HL-60/S4 treated with retinoic acid at 250 ng/mL for 4 days and 3 days (cell line): Measurements from ENCODE around the gene CASP10.

ENCODE experiments used
- in situ Hi-C: fragments of 300-500 bp; cut with MboI; formaldehyde crosslinking; loops from 2 replicates; pipeline ENCODE4 v1.7.0; 2022; ENCODE audit warnings: low sequenced_read_pairs

Gene CASP10

DNA sequence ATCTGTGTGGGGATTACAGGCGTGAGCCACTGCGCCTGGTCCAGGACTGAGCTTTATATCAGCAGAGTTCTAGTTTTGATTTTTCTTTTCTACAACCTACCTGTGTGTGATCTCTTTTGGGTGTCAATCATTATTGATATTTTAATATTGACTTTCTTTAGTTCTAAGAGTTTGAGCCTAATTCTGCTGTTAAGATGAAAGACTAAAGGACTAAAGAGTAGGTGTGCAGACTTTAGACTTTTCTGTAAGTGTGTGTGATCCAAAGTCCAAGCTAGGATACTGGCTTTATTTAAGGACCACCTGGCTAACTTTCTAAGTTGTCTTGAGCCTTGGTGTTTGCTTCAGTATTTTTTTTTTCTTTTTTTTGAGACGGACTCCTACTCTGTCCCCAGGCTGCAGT, 12.4 kb downstream of the CASP10 start:
- in situ Hi-C loops = no loop called here

DNA sequence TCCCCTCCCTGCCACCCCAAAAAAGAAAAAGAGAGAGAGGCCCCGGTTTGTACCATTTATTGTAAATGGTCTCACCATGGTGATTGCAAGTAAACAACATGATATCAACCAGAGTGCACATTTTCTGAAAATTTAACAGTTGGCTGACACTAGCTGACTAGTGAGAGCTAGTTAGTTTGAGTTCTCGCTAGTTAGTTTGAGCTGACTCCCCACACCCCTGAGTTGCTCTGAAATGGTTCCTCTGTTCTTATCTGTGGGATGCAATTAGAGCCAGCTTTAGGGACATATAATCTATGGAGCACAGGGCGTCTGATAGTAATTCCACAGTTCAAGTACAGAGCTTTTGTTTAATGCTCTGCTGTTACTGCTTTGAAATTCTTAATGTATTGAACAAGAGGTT, 13.1 kb downstream of the CASP10 start:
- in situ Hi-C loops = no loop called here

DNA sequence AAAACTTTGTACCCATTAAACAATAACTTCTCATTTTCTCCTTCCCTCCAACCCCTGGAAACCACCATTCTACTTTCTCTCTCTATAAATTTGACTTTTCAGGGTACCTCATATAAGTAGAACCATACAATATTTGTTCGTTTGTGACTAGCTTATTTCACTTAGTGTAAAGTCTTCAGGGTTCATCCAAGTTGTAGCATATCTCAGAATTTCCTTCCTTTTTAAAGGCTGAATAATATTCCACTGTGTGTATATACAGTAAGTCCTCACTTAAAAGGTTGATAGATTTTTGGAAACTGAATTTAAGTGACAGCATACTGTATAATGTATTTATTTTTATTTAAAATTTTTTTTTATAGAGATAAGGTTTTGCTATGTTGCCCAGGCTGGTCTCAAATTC, 13.9 kb downstream of the CASP10 start:
- in situ Hi-C loops = no loop called here

DNA sequence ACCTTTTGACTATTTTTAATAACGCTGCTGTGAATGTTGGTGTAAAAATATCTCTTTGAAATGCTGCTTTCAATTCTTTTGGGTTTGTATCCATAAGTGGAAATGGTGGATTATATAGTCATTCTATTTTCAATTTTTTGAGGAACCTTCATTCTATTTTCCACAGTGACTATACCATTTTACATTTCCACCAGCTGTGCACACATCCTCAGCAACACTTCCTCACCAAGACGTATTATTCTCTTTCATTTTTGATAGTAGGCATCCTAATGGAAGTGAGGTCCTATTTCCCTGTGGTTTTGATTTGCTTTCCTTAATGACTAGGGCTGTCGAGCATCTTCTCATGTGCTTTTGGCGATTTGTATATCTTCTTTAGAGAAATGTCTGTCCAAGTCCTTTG, 14.8 kb downstream of the CASP10 start:
- in situ Hi-C loops = no loop called here

DNA sequence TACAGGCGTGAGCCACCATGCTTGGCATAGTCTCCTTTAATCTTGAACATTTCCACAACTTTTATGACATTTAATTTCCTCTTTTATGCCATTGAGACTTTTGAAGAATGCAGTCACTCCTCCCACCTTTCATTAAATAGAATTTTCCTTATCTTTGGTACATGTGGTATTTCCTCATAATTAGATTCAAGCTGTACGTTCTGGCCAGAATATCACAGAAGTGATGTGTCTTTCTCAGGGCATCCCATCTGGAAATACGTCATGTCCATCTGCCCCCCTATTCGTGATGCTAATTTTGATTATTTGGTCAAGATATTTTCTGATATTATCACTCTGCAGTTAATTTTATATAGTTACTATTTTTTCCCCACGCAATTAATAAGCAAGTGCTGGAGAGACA, 16.9 kb downstream of the CASP10 start:
- in situ Hi-C loops = no loop called here

DNA sequence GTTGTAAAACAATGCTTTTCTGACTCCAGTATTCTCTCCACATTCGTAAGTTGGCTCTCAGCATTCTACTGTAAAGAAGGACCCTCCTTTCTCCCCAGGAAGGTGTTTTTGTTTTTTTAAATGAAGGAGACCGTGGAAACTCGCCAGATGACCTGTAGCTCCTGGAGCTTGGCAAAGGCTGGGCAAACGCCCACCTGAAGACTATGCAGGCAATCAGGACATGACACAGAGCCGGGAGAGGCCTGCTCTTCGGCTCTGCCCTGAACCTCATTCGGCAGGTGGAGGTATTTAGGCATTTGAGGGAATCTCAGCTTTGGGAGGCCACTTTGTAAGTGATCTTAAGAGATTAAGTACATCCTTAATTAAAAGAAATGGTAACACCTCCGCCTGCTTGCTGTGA, 17.4 kb downstream of the CASP10 start:
- in situ Hi-C loops = no loop called here

DNA sequence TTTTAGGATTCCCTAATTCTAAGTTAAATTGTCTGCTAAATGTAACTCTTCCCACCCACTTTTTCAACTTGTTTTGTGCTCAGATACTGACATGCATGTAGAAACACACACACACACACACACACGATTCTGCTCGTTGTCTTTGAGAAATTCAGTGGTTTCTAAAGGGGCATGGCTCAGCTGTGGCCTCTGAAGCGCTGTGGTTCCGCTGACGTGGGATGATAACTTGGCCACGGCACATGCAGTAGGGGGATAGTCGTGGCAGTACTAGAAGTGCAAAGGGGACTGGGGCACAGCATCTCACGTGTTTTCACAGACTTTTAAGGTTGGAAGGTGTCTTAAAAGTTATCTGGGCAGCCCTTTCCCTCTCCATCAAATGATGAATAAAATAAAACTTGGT, 18.4 kb downstream of the CASP10 start:
- in situ Hi-C loops = no loop called here

DNA sequence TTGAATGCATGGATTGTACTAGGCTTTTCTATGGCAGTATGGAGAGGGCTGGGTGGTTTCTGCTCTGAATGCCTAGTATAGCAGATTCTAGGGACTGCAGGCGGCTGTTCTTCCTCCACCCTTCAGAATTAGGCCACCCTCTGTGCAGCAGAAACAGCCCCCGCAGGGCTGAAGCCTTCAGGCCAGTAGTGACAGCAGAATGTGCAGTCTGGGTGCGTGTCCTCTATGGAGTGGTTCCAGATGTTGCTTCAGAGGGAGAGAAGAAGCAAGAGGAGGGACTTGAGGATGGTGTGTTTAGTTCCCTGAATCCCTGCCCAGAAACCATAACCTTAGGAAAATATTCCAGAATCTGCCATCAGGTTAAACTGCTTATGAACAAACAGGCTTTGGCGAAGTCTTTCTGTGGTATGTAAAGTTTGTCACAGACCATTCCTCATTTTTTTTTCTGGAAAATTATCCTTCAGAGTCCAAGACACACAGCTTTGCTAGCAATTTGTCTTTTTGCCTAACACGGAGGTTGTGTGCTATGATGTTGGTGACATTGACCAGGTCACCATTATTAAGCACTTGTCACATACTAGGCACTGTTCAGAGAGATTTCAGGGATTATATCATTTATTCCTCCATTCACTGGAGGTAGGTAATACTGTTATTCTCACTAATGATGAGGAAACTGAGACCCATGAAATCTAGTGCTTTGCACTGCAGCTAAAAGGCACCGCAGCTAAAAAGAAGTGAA, 21.1 kb downstream of the CASP10 start:
- in situ Hi-C loops = no loop called here

DNA sequence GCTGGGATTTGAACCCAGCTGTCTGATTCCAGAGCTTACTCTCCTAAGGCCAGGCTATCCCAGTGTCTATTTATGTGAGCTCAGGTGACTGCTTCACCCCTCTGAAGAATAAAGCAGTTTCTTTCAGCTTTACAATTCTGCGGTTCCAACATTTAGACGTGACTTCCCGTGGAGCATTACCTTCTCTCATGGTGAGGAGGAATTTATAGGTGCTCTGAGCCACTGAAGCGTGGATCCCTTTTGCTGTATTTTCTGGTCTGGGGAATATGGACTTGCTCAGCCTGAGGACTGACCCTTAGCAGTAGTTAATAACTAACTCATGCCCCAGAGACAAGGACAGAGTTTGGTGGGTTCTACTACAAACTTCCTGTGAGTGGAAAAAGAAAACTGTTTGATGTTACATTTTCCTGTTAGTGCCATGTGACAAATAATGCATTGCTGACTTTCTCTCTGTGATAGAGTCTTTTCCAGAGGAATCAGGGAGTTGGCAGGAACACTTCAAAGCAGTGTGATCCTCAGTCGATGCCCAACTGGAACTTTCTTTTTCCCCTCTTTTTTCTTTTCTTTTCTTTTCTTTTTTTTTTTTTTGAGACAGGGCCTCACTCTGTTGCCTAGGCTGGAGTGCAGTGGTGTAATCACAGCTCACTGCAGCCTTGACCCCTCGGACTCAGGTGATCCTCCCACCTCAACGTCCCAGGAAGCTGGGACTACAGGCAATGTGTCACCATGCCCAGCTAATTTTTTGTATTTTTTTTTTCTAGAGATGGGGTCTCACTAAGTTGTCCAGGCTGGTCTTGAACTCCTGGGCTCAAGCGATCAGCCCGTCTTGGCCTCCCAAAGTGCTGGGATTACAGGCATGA, 21.9 kb downstream of the CASP10 start:
- in situ Hi-C loops = no loop called here

DNA sequence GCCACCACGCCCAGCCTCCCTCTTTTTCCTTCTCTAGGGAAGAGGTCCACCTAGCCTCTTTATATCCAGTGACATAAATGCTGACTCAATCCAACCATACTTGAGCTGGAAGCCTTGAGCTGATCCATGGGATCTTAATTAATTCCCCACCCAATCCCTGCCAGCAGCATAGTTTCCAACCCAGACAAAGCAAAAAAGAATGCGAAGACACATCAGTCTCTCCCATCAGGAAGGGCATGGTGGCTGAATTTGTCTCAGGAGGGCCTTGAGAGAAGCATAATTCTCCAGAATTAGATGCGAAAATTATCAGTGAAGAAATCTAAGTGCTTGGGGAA, 22.5 kb downstream of the CASP10 start:
- in situ Hi-C loops = no loop called here

DNA sequence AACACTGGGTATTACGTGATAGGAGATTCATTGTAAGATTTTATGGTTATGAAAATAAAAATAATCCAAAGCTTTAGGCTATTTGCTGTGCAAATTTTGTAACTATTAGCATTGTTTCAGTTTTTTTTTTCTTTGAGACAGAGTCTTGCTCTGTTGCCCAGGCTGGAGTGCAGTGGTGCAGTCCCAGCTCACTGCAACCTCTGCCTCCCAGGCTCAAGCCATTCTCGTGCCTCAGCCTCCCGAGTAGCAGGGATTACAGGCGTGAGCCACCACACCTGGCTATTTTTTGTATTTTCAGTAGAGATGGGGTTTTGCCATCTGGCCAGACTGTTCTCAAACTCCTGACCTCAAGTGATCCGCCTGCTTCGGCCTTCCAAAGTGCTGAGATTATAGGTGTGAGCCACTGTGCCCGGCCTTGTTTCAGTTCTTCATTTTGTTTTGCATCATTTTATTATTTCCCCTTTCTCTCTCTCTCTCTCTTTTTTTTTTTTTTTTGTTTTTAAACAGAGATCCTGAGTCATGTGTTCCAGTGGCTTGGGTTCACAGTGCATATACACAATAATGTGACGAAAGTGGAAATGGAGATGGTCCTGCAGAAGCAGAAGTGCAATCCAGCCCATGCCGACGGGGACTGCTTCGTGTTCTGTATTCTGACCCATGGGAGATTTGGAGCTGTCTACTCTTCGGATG, 25.8 kb downstream of the CASP10 start:
- in situ Hi-C loops = no loop called here

DNA sequence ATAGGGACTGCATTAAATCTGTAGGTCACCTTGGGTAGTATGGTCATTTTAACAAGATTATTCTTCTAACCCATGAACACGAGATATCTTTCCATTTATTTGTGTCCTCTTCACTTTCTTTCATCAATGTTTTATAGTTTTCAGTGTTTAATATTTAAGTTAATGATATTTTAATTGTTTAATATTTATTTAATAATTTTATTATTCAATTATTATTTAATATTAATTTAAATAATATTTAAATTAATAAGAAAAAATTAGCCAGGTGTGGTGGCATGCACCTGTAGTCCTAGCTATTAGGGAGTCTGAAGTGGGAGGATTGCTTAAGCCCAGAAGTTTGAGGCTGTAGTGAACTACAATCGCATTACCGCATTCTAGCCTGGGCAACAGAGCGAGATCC, 33.0 kb downstream of the CASP10 start:
- in situ Hi-C loops = no loop called here

DNA sequence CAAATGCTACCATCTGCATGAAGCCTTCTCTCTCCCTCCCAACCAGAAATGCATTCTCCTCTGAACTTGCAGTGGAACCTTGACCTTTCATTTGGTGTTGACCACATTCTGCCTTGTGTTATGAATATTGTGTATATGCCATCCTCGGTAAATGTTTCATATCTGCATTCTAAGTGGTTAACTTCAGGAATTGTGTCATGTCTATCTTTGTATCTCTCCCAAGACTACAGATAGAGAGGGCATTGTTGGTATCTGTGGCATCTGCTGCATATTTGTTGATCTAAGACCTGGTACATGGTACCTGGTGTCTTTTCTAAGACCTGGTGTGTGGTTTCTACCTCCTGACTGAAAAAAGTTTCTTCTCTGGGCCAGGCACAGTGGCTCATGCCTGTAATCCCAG, 34.0 kb downstream of the CASP10 start:
- in situ Hi-C loops = no loop called here

DNA sequence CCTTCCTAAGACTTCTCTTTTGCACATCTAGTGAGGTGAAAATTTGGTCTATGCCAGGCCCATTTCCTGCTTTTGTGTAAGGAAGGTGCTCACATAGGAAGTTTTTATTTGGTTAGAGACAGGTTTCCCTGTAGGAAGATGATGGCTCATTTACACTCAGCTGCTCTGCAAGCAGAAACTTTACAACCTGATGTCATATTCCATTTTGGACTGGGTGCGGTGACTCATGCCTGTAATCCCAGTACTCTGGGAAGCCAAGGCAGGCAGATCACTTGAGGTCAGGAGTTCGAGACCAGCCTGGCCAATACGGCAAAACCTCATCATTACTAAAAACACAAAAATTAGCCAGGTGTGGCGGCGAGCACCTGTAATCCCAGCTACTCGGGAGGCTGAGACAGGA, 35.8 kb downstream of the CASP10 start:
- in situ Hi-C loops = no loop called here

DNA sequence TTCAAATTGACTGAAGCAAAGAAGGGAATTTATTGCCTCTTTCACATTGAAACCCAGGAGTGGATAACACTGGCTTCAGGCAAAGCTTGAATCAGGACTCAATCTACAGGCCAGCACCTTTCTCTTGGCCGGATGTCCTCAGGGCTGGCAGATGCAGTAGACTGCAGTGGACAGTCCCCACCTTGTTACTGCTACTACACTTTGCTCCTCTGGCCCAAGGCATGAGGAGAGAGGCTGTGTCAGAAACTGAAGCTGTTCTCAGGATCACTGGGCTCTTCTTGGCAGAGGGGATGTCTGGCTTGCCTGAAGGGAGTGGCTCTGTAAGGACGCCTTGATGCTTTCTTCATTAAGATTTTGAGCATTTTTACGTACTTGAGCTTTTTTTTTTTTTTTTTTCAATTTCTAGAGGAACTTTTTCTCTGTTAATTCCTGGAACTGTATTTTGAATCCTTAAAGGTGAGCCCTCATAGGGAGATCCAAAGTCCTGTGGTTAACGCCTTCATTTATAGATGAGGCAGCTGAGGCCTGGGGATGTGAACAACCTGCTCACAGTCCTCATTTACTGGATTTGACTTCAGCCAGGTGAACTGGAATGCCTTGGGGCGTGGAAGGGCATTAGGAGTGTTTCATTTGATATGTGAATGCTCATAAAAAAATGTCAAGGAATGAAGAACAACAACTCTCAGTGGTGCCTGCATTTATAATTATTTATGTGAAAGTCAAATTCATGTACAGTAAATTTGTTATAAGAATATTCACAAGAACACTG, 36.6 kb downstream of the CASP10 start:
- in situ Hi-C loops = no loop called here

DNA sequence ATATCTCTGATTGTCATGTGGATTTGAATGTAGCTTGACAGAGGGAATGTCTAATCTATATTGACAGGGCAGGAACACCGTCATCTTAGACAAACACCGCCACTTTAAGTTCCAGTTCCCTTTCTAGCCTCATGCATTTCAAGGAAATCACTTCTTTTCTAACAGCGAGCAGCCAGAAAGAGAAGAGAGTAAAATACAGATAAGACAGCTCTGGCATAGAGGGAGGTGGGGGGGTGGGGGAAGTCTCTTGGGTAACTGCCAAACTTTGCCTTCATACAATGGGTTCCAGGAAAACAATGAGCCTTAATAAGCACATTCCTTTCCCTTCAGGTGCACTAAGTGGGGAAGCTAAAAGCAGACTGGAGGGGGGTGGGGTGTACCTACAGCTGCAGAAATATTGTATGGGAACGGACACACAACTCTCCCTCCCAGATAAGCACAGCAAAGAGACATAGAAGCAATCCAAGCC, 37.2 kb downstream of the CASP10 start:
- in situ Hi-C loops = no loop called here

DNA sequence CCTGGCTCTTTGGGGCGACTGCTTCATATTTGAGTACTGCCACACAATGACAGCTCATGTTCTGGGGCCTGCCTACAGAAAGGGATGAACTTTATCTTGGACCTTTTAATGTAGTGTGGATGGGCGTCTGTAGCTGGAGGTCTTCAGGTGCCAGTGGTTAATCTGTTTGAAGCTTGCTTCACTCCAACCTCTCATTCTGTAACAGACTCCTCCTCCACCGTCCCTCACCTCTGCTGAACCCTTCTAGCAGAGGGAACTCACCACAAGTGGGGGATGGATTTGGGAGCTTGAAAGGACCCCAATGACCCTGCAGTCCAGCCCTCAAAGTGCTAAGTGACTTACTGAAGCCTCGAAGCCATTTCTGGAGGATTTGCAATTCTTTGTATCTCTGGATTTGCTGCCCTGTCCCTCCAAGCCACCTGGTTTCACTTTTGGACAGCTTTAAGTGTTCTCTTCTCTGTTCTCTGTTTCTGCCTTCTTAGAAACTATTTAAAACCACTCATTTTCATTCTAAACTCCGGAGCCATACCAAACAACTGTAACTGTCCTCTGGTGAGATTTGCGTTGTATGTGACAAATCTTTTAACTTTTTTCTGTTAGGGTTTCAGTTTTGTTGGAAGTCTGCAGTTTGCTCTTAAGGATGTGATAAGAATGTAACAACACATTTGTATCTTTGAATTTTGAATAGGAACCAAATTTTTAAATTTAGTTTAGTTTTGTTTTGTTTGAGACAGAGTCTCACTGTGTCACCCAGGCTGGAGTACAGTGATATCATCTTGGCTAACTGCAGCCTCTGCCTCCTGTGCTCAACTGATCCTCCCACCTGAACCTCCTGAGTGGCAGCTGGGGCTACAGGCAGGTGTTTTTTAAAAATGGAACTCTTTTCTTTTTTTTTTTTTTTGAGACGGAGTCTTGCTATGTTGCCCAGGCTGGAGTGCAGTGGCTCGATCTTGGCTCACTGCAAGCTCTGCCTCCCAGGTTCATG, 40.4 kb downstream of the CASP10 start:
- in situ Hi-C loops = no loop called here

DNA sequence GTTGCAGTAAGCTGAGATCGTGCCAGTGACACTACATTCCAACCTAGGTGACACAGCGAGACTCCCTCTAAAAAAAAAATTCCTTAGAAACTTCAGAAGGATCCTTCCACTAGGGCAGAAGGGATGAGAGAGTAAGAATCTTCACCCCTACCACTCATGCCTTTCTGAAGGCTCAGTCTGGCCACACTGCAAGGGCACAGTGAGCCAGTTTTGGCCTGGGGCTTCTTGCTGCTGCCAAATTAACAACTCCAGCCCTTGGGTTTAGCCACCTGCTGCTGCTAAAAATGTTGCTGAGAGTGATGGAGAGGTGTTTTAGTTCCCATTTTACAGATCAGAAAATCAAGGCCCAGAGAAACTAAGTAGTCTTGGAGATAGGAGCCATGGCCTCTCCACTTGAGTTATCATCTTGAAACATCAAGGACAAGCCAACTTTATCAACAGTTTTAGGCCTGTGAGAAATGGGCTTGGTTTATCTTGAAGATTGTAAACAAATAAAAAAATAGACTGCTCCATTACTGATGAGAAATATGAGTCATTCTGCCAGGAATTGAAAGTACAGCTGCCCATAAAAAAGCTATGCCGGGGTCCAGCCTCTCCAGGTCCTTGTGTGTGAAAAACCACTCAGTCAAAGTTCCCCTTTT, 45.5 kb downstream of the CASP10 start:
- in situ Hi-C loops = loop anchor here (25.0 kb wide), 1 partner anchor 959 kb away; no protein-coding TSS in a partner anchor

DNA sequence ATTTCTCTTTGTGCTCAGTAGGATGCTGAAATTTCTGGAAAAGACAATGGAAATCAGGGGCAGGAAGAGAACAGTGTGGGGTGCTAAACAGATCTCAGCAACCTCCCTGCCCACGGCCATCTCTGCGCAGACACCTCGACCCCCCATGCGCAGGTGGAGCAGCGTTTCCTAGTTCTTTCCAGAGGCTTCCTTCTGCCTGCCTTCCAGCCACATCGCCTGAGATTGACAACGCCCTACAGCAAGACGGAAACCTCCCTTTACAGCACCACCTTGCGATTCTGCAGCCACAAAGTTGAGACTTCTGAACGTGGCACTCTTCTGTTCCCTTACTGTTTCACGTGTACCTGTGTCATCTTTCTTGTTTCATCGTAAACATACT, 46.0 kb downstream of the CASP10 start:
- in situ Hi-C loops = loop anchor here (25.0 kb wide), 1 partner anchor 958 kb away; no protein-coding TSS in a partner anchor
